IPS-NIHi7 (cell line): ENCODE results near the gene ZNF423.
"Not testable (repeated sequence)": the region's sequence is repeated elsewhere in the genome, so short reads cannot be mapped to it uniquely, and the experiment has no call there.

ENCODE experiments used
- DNase-seq: peaks from one replicate; pipeline ENCODE4 v3.0.0; 2012; ENCODE audit warnings: mixed read lengths; ENCODE audit errors: extremely low spot score

The ZNF423 gene

GRCh38 chr16:49871824-49872223 is 15.9 kb upstream of the ZNF423 start:
- not testable (repeated sequence) for DNase-seq

GRCh38 chr16:49869731-49870130 is 13.8 kb upstream of the ZNF423 start:
- no peak for DNase-seq

- DNase-seq: no peak
These were observed 12.1 kb upstream of the ZNF423 start for GRCh38 chr16:49867796-49868668.

- DNase-seq: no peak
These were observed 11.3 kb upstream of the ZNF423 start for GRCh38 chr16:49867234-49867633.

GRCh38 chr16:49866595-49867071 is 10.7 kb upstream of the ZNF423 start:
- DNase-seq: peak; percentile 58

- DNase-seq: no peak
These were observed 6.8 kb upstream of the ZNF423 start for GRCh38 chr16:49862694-49863093.

- DNase-seq: no peak
These were observed 5.4 kb upstream of the ZNF423 start for GRCh38 chr16:49861299-49861698.

- no peak for DNase-seq
These were observed 4.7 kb upstream of the ZNF423 start for GRCh38 chr16:49860593-49860992.

- DNase-seq: peak; percentile 34
These were observed 3.4 kb upstream of the ZNF423 start for GRCh38 chr16:49859125-49859811.

- peak; percentile 50 for DNase-seq
These were observed 2.5 kb upstream of the ZNF423 start for GRCh38 chr16:49858200-49859124.

- peak; percentile 83 for DNase-seq
These were observed 1.7 kb upstream of the ZNF423 start for GRCh38 chr16:49857423-49858181.

GRCh38 chr16:49856672-49857330 is 889 bp upstream of the ZNF423 start:
- DNase-seq: peak; percentile 74

GRCh38 chr16:49855280-49855821 is 561 bp downstream of the ZNF423 start:
- DNase-seq: peak; percentile 51

GRCh38 chr16:49854796-49855203 is 1.1 kb downstream of the ZNF423 start:
- peak; percentile 40 for DNase-seq

GRCh38 chr16:49854188-49854795 is 1.6 kb downstream of the ZNF423 start:
- DNase-seq: peak; percentile 30

- no peak for DNase-seq
These were observed 3.6 kb downstream of the ZNF423 start for GRCh38 chr16:49852279-49852678.

GRCh38 chr16:49851468-49851787 is 4.5 kb downstream of the ZNF423 start:
- DNase-seq: no peak

GRCh38 chr16:49850558-49851467 is 5.1 kb downstream of the ZNF423 start:
- DNase-seq: no peak

GRCh38 chr16:49849754-49850108 is 6.2 kb downstream of the ZNF423 start:
- DNase-seq: no peak
